Uterus (tissue), 2 donors: ENCODE measurements around the gene TMEM202.

Source experiments
- CTCF ChIP-seq, 4 experiments: fragments of 200-600 bp in 2 of 4; fragments of 450-650 bp in 2 of 4; sonication (generic) in 2 of 4; IDR thresholded peaks; one replicate each; pipeline ENCODE4 v1.5.1; 2016 to 2019; ENCODE audit warnings: antibody characterized with exemption in 4 of 4, mild to moderate bottlenecking in 2 of 4, moderate library complexity in 1 of 4
- POLR2A ChIP-seq, 2 donors: fragments of 450-650 bp; IDR thresholded peaks; one replicate each; pipeline ENCODE4 v1.6.1; 2016; ENCODE audit warnings: antibody characterized with exemption in 2 of 2, mild to moderate bottlenecking in 1 of 2, moderate library complexity in 1 of 2

GRCh38 chr15:72354496-72354895 is 43.6 kb upstream of the TMEM202 start:
- TF ChIP-seq CTCF (IDR thresholded peaks at IDR 0.05) (no peak), POLR2A (IDR thresholded peaks at IDR 0.05) (no peak)
